ENCODE results near the gene KIAA1586.
"Not testable (repeated sequence)": the region's sequence is repeated elsewhere in the genome, so short reads cannot be mapped to it uniquely, and the experiment has no call there.

The KIAA1586 gene

GRCh38 chr6:57044568-57044967 is 1.9 kb upstream of the KIAA1586 start:
- in situ Hi-C loops (cut with MboI; ENCODE audit: low sequenced_read_pairs): no loop called here

GRCh38 chr6:57047257-57047585 is 728 bp downstream of the KIAA1586 start:
- in situ Hi-C loops (cut with MboI; ENCODE audit: low sequenced_read_pairs): not testable (repeated sequence)

GRCh38 chr6:57047859-57048258 is 1.4 kb downstream of the KIAA1586 start:
- in situ Hi-C loops (cut with MboI; ENCODE audit: low sequenced_read_pairs): not testable (repeated sequence)

GRCh38 chr6:57048577-57048976 is 2.1 kb downstream of the KIAA1586 start:
- in situ Hi-C loops (cut with MboI; ENCODE audit: low sequenced_read_pairs): no loop called here

GRCh38 chr6:57063847-57064246 is 17.4 kb downstream of the KIAA1586 start:
- in situ Hi-C loops (cut with MboI; ENCODE audit: low sequenced_read_pairs): no loop called here

GRCh38 chr6:57064809-57065208 is 18.3 kb downstream of the KIAA1586 start:
- in situ Hi-C loops (cut with MboI; ENCODE audit: low sequenced_read_pairs): no loop called here

GRCh38 chr6:57068061-57068460 is 21.6 kb downstream of the KIAA1586 start:
- in situ Hi-C loops (cut with MboI; ENCODE audit: low sequenced_read_pairs): no loop called here

GRCh38 chr6:57069228-57069627 is 22.7 kb downstream of the KIAA1586 start:
- in situ Hi-C loops (cut with MboI; ENCODE audit: low sequenced_read_pairs): no loop called here

GRCh38 chr6:57069920-57070331 is 23.4 kb downstream of the KIAA1586 start:
- in situ Hi-C loops (cut with MboI; ENCODE audit: low sequenced_read_pairs): no loop called here

- in situ Hi-C loops (cut with MboI; ENCODE audit: low sequenced_read_pairs): no loop called here
These were observed 25.6 kb downstream of the KIAA1586 start for GRCh38 chr6:57072108-57072507.

GRCh38 chr6:57074383-57074782 is 27.9 kb downstream of the KIAA1586 start:
- in situ Hi-C loops (cut with MboI; ENCODE audit: low sequenced_read_pairs): no loop called here

GRCh38 chr6:57075092-57075491 is 28.6 kb downstream of the KIAA1586 start:
- in situ Hi-C loops (cut with MboI; ENCODE audit: low sequenced_read_pairs): no loop called here

- in situ Hi-C loops (cut with MboI; ENCODE audit: low sequenced_read_pairs): no loop called here
These were observed 32.2 kb downstream of the KIAA1586 start for GRCh38 chr6:57078531-57079207.

GRCh38 chr6:57085471-57085870 is 39.0 kb downstream of the KIAA1586 start:
- in situ Hi-C loops (cut with MboI; ENCODE audit: low sequenced_read_pairs): no loop called here

- in situ Hi-C loops (cut with MboI; ENCODE audit: low sequenced_read_pairs): no loop called here
These were observed 40.4 kb downstream of the KIAA1586 start for GRCh38 chr6:57086843-57087242.

GRCh38 chr6:57087916-57088315 is 41.4 kb downstream of the KIAA1586 start:
- in situ Hi-C loops (cut with MboI; ENCODE audit: low sequenced_read_pairs): no loop called here

- in situ Hi-C loops (cut with MboI; ENCODE audit: low sequenced_read_pairs): no loop called here
These were observed 42.8 kb downstream of the KIAA1586 start for GRCh38 chr6:57089265-57089664.

- in situ Hi-C loops (cut with MboI; ENCODE audit: low sequenced_read_pairs): no loop called here
These were observed 43.4 kb downstream of the KIAA1586 start, which contains the start of gene ZNF451 for GRCh38 chr6:57089687-57090457. Gene ZNF451 (plus strand): TSS chr6:57090188. CDS start chr6:57090254, 66 bp downstream.

GRCh38 chr6:57090458-57091067 is 44.1 kb downstream of the KIAA1586 start:
- in situ Hi-C loops (cut with MboI; ENCODE audit: low sequenced_read_pairs): not testable (repeated sequence)

- in situ Hi-C loops (cut with MboI; ENCODE audit: low sequenced_read_pairs): not testable (repeated sequence)
These were observed 44.9 kb downstream of the KIAA1586 start for GRCh38 chr6:57091375-57091774.

GRCh38 chr6:57094689-57095088 is 48.2 kb downstream of the KIAA1586 start:
- in situ Hi-C loops (cut with MboI; ENCODE audit: low sequenced_read_pairs): no loop called here

GRCh38 chr6:57097596-57097995 is 51.1 kb downstream of the KIAA1586 start:
- in situ Hi-C loops (cut with MboI; ENCODE audit: low sequenced_read_pairs): no loop called here

Data from HL-60/S4 treated with phorbol 12-myristate 13-acetate at 8.2 ng/mL for 4 days and 3 days (cell line).